GM21381 (cell line): Measurements from ENCODE around the gene TCF3.

ENCODE experiments used
- ATAC-seq: cut with Tn5 transposase; IDR thresholded peaks from one replicate; pipeline ENCODE4 v1.9.1; 2021; ENCODE audit warnings: mild to moderate bottlenecking, moderate library complexity; ENCODE audit not compliant: unreplicated experiment

TCF3 gene

GRCh38 chr19:1632462-1633268 is 19.8 kb downstream of the TCF3 start:
- no peak for ATAC-seq

- no peak for ATAC-seq
Observed at GRCh38 chr19:1631557-1632100, 20.8 kb downstream of the TCF3 start.

DNA sequence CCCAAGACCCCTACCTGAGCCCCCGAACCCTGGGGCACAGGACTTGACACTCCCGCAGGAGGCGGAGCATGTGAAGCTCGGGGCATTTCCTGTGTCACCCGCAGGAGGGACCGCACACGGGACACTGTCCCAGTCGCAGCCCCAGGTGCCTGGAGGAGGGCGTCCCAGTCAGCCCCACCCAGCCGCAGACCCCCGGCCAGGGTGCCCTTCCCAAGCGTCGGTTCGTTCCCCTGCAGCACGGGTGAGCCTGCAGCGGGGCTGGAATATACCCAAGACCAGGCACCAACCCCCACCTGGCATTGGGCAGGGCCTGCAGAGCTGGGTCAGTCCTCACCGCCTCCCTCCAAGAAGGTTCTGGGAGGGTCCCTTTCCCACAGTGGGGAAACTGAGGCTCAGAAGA is 21.6 kb downstream of the TCF3 start:
- ATAC-seq, result no peak

DNA sequence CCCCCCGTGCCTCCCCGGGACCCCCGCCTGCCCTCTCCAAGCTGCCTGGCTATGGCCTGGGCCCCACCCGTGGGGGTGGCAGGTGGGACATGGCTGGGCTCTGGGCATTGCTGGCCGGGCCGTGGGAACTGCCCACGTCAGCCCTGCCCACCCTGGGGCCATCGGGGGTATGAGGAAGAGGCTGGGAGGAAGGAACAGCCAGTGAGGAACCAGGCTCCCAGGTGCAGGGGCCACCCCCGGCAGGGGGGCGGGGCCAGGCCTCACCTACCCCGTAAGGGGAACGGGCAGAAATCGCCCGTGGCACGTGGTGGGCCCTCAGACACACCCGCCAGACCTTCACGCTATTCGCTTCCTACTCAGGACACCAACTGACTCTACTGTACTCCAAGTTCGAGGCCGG is 22.4 kb downstream of the TCF3 start:
- no peak for ATAC-seq

DNA sequence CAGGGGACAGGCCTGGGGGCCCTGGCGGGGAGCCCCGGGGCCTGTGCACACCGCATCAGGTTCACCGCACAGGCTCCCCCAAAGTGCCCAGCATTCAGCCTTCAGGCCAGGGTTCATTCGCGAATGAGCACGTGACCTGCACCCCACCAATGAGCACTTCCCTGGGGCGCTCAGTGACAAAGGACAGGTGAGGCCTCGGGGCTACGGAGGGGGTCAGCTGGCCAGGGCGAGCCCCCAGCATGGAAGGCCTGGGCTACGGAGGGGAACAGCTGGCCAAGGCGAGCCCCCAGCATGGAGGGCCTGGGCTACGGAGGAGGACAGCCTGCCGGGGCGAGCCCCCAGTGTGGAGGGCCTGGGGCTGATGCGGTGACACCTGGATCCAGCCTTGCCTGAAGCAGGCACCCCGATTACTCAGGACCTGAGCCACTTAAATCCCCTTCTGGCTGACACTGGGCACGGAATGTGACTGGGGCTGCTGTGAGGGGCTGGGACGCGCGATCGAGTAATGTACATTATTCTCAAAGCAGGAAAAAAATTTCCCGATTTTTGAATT is 23.1 kb downstream of the TCF3 start:
- ATAC-seq, result no peak

DNA sequence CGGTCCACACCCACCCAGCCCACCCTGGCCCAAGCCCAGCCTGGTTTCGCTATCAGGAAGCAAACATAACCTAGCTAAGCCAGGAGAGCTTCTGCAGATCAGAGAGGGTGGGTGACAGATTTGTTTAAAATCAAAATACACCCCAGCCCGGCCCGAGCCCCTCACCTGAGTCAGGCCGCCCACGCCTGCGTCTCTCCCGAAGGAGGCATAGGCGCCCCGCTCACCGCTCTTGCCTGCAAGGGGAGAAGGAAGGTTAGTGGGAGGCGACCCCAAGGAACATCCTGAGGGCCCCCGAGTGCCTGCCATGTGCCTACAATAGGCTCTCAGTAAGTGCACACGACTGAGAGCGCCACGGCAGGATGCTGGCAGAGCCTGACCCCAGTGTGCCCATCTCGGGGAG is 25.2 kb downstream of the TCF3 start:
- ATAC-seq, result no peak

- no peak for ATAC-seq
Observed at GRCh38 chr19:1626417-1627010, 25.9 kb downstream of the TCF3 start.

- no peak for ATAC-seq
Observed at GRCh38 chr19:1624458-1624857, 28.0 kb downstream of the TCF3 start.

DNA sequence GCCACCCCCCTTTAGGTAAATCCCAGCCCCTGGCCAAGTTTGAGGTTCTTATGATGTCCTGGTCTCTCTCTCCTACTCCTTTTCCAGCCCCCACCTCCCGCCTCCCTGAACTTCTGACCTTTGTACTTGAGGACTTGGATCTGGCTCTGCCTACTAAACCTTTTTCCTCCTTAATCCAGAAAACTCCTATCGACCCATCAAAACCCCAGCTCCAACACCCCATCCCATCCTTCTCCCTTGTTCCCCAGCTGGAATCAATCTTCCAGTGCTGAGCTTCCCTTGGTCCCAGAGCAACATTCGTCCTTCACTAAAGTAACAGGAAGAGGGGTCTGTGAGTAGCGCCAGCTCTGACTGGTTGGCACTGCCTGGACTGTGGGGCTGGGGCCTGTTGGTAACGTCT is 29.9 kb downstream of the TCF3 start:
- ATAC-seq, result no peak

- ATAC-seq, result no peak
Observed at GRCh38 chr19:1622007-1622406, 30.4 kb downstream of the TCF3 start.

DNA sequence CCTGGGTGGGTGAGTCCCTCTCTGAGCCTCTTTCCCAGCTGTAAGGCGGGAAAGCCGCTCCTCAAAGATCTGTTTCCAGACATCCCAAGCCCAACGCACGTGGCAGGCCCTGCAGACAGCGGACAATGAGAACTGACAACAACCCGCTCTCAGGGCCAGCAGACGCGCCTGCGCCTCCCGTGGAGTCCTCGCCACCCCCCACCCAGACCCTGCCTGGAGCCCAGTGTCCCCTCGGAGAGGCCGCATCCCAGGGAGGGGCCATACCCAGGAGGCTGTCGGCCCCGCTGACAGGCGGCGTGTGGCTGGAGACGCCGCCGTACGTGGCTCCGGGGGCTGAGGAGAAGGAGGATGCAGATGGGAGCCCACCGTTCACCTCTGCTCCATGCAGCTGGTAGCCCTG is 30.8 kb downstream of the TCF3 start:
- no peak for ATAC-seq

DNA sequence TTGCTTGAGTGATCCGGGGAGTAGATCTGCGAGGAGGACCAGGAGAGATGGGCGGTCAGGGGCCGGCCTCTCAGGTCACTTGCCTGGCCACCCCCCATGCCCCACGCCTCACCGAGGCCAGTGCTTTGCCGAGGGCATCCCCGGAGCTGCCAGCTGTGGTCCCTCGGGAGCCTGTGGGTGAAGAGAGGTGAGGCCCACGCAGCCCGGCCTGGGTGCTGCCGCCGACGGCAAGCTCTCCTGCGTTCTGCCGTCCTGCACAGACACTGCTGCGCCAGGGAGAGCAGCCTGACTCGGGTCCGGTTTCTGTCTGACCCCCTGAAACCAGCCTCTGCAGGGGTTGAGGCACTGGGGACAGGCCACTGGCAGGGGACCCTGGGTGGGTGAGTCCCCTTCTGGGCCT is 31.4 kb downstream of the TCF3 start:
- no peak for ATAC-seq

DNA sequence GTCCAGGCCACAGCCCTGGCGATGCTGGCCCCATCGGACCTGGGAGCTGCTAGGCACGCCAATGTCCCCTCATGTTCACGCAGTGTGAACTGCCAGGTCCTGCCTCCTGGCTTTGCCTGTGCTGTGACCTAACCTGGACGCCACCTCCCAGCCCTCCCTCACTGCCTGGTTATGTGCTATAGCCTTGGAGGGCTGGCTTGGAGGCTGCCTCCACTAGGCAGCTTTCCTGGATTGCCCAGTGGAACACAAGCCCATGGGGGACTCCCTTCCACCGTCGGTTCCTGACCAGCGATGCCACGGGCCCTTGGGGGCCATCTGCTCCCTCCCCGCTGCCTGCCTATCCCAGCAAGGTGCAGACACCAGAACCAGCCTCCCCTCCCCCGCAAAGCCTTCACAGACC is 31.9 kb downstream of the TCF3 start:
- no peak for ATAC-seq

DNA sequence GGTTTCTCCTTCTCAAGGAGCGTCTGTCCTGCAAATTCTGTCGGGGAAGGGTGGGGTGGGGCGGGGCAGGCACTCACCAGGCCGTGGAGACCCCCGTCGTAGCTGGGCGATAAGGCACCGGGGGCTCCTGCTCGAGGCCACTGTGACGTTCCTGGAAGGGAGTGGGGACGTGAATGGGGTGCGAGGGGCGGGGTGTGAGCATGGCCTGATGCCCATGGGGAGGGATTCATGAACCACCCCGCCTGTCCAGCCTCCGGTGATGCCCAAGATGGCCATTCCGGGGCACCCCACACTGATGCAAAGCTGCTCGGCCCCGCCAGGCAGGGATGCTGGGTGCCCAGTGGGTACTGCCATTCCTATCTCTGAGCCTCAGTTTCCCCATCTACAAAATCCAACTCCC is 32.7 kb downstream of the TCF3 start:
- ATAC-seq, result no peak

DNA sequence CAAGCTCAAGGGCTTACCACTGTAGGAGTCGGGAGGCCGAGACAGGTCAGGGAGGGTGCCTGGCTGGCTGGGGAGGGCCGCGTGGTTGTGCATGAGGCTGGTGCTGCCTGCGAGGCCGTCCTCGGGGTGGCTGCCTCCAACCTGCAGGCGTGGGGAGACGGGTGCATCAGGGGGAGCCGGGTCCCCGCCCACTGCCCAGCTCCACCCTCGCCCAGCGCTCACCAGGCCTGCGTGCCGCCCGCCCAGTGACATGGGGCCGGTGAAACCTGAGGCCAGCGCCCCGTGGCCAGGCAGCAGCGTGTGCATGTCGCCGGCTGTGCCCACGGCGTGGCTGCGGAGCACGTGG is 33.3 kb downstream of the TCF3 start:
- no peak for ATAC-seq

DNA sequence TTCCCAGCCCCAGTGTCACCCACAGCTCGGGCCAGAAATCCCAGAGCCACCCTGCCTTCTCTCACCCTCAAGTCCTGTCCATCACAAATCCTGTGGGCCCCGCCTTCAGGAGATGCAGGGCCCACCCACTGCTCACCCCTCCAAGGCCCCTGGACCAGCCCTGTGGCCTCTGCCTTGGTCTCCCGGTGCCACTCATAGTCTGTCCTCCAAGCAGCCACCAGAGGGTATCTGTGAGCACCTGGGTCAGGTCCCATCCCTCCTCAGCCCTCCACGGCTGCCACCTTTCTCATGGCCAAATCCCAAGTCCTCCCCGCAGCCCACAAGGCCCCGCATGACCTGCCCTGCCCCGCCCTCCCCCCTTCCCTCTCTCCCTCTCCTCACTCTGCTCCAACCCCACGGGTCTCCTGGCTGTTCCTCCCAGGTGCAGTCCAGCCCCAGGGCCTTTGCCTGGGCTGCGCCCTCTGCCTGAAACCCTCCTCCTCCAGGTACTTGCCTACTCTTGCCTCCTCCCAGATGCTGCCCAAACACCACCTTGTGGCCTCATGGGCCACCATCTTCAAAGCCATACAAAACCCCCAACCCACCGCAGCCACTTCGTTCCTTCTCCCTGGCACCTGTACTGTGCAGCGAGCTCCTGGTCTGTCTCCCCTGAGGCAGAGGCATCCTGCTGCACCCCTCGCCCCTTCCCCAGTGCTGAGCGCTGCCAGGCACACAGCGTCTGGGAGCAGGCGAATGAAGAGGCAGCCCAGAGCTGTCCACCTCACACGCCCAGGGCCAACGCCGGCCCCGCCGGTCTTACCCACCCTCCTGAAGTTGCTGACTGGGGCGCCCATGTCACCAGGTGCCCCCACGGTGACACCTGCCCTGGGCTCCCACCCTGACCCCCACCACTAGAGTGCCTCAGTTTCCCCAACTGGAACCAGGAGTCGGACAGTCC is 34.0 kb downstream of the TCF3 start:
- ATAC-seq, result no peak

DNA sequence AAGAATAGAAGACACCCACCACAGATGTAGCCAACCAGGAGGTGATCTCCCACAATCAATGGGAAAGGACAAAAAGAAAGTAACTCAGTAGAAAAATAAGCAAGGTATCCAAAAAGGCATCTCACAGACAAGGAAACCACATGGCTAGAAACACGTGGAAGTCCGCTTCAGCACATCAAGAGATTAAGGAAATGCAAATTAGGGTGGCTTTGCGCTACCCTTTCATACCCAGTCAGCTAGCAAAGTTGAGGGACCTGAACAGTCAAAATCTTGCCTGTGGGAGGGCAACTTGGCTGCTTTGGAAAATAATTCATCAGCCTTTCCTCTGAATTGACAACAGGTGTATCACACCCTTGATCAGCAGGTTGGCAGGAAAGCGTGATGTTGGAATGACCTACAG is 35.5 kb downstream of the TCF3 start:
- ATAC-seq, result no peak

- ATAC-seq, result no peak
Observed at GRCh38 chr19:1616396-1616795, 36.0 kb downstream of the TCF3 start.

DNA sequence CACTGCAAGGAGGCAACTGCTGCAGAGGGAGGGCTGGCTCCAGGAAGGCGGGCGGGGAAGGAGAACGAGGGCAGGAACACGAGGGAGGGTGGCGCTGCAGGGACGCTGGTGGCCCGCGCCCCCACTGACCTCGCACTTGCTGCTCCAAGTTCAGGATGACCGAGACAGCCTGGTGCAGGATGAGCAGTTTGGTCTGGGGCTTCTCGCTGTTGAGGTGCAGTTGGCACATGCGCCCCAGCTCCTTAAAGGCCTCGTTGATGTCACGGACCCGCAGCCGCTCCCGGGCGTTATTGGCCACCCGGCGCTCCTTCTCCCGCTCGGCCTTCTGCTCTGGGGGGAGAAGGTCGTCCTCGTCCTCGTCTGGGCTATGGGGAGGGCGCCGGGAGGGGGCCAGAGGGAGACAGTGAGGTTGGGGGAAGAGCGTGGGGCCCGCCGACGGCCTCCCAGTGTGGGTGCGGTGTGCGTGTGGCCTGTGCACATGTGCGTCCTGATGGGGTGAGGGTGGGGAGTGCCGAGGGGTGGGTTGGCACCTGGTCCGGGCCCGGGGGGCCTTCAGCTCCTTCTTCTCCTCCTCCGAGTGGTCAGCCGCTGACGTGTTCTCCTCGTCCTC is 37.2 kb downstream of the TCF3 start:
- ATAC-seq, result no peak

GRCh38 chr19:1613808-1614570 is 38.4 kb downstream of the TCF3 start:
- no peak for ATAC-seq
